Calu3 (cell line): ENCODE results near the gene PARP3. TPM values are rescaled to one million over a fixed set of nuclear protein-coding genes. Genes with fewer than 3 reads are reported as not detected.

ENCODE experiments used
- BruUV-seq: library from RNA; stranded (reverse); fragments of 400-500 nt; replicated peaks from 2 replicates; lab custom pipeline; 2021; lab: Mats Ljungman, UMichigan
- CTCF ChIA-PET: fragments of 300-600 bp; sonication (Branson Sonifier 250); formaldehyde crosslinking; loops from one replicate; lab custom pipeline; 2022; ENCODE audit warnings: antibody characterized with exemption; lab: Charles Lee
- DNase-seq: peaks from one replicate; pipeline ENCODE4 v3.0.0; 2022
- H3K27ac Mint-ChIP-seq: one replicate; pipeline ENCODE4 v1.8.0; 2022; ENCODE audit warnings: mixed read lengths; ENCODE audit not compliant: unreplicated experiment
- H3K27me3 Mint-ChIP-seq: one replicate; pipeline ENCODE4 v1.8.0; 2022; ENCODE audit warnings: mixed read lengths; ENCODE audit not compliant: unreplicated experiment
- H3K36me3 Mint-ChIP-seq: one replicate; pipeline ENCODE4 v1.8.0; 2022; ENCODE audit warnings: mild to moderate bottlenecking, moderate library complexity, mixed read lengths; ENCODE audit not compliant: insufficient read depth, unreplicated experiment
- H3K4me1 Mint-ChIP-seq: one replicate; pipeline ENCODE4 v1.8.0; 2022; ENCODE audit warnings: mild to moderate bottlenecking, low read depth, mixed read lengths; ENCODE audit not compliant: unreplicated experiment
- H3K4me3 Mint-ChIP-seq: one replicate; pipeline ENCODE4 v1.8.0; 2022; ENCODE audit warnings: mild to moderate bottlenecking, low read depth, moderate library complexity, mixed read lengths; ENCODE audit not compliant: unreplicated experiment
- H3K9me3 Mint-ChIP-seq: one replicate; pipeline ENCODE4 v1.8.0; 2022; ENCODE audit warnings: low read depth, mixed read lengths; ENCODE audit not compliant: unreplicated experiment
- intact Hi-C: fragments of 100-400 bp; cut with micrococcal nuclease; formaldehyde crosslinking; loops from one replicate; pipeline ENCODE4 v1.10.0; 2022; ENCODE audit not compliant: unreplicated experiment
- total RNA-seq: library from RNA; stranded (reverse); gene quantifications from 2 replicates; pipeline ENCODE4 v1.2.3, GENCODE V29; 2022
- TF ChIP-seq, protein P1 (sequence below): fragments of 200-600 bp; IDR thresholded peaks from one replicate; pipeline ENCODE4 v1.8.0; 2022; ENCODE audit warnings: antibody characterized with exemption; ENCODE audit not compliant: unreplicated experiment

The PARP3 gene
- total RNA-seq, 1 experiment from 2014 or later, result 15.0 TPM

- Mint-ChIP-seq H3K4me3 (no peak overlapping the region), H3K9me3 (no peaks in the 10 kb centered on the region)
These were observed 1.6 kb downstream of the PARP3 start for GRCh38 chr3:51943451-51944391.

GRCh38 chr3:51944451-51945021, 2.4 kb downstream of the PARP3 start:
- H3K4me3 Mint-ChIP-seq, result no peak overlapping the region
- H3K27me3 Mint-ChIP-seq, result no peaks in the 10 kb centered on the region
- intact Hi-C loops, result loop anchor here (5.0 kb wide), 1 partner anchor 113 kb away; the partner anchor contains the start of gene DUSP7
- TSS peak; percentile 26 for BruUV-seq
- no peak overlapping the region for H3K27ac Mint-ChIP-seq
- H3K9me3 Mint-ChIP-seq, result no peaks in the 10 kb centered on the region
- H3K36me3 Mint-ChIP-seq, result peaks cover 28% of the 10 kb centered on the region
- H3K4me1 Mint-ChIP-seq, result peaks cover 15% of the 10 kb centered on the region
- CTCF ChIA-PET, result interaction anchor here (0.9 kb wide), 1 partner anchor 323 kb away, joined by 3 read pairs; no protein-coding TSS in a partner anchor
- TF ChIP-seq, protein P1, sequence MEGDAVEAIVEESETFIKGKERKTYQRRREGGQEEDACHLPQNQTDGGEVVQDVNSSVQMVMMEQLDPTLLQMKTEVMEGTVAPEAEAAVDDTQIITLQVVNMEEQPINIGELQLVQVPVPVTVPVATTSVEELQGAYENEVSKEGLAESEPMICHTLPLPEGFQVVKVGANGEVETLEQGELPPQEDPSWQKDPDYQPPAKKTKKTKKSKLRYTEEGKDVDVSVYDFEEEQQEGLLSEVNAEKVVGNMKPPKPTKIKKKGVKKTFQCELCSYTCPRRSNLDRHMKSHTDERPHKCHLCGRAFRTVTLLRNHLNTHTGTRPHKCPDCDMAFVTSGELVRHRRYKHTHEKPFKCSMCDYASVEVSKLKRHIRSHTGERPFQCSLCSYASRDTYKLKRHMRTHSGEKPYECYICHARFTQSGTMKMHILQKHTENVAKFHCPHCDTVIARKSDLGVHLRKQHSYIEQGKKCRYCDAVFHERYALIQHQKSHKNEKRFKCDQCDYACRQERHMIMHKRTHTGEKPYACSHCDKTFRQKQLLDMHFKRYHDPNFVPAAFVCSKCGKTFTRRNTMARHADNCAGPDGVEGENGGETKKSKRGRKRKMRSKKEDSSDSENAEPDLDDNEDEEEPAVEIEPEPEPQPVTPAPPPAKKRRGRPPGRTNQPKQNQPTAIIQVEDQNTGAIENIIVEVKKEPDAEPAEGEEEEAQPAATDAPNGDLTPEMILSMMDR, result no peak
- DNase-seq, result no peak

More at GRCh38 chr3:51943451-51944391, 1.6 kb downstream of the PARP3 start:
- CTCF ChIA-PET, result interaction anchor here (0.9 to 3.4 kb wide), 4 partner anchors 30 to 324 kb away, joined by 3 to 30 read pairs (median 8); partner anchors contain the start of genes ABHD14A, ABHD14B, ACY1 and RPL29
- intact Hi-C loops, result loop anchor here (5.0 kb wide), 1 partner anchor 114 kb away; the partner anchor contains the start of gene DUSP7
- no peak for DNase-seq
- no peak overlapping the region for H3K27ac Mint-ChIP-seq
- H3K36me3 Mint-ChIP-seq, result peaks cover 33% of the 10 kb centered on the region
- BruUV-seq, result no TSS peak
- H3K4me1 Mint-ChIP-seq, result peaks cover 15% of the 10 kb centered on the region
- no peaks in the 10 kb centered on the region for H3K27me3 Mint-ChIP-seq
- TF ChIP-seq, protein P1, result no peak

GRCh38 chr3:51945031-51945840, 3.1 kb downstream of the PARP3 start:
- intact Hi-C loops, result no loop called here
- H3K9me3 Mint-ChIP-seq, result no peaks in the 10 kb centered on the region
- no peaks in the 10 kb centered on the region for H3K27me3 Mint-ChIP-seq
- TF ChIP-seq, protein P1, result no peak
- H3K4me1 Mint-ChIP-seq, result peaks cover 15% of the 10 kb centered on the region
- CTCF ChIA-PET, result interaction anchor here (0.6 kb wide), 1 partner anchor 67 kb away, joined by 6 read pairs; no protein-coding TSS in a partner anchor
- H3K4me3 Mint-ChIP-seq, result no peak overlapping the region
- H3K27ac Mint-ChIP-seq, result no peak overlapping the region
- H3K36me3 Mint-ChIP-seq, result peaks cover 28% of the 10 kb centered on the region
- no TSS peak for BruUV-seq
- no peak for DNase-seq
